Progenitor cell of endocrine pancreas (in vitro differentiated cells): ENCODE results near the gene SEMA3E. TPM values are rescaled to one million over a fixed set of nuclear protein-coding genes. Genes with fewer than 3 reads are reported as not detected.

Source experiments
- DNase-seq: peaks from one replicate; pipeline ENCODE4 v3.0.0; 2021; ENCODE audit warnings: low spot score; ENCODE audit not compliant: unreplicated experiment
- H3K27ac Mint-ChIP-seq: 2 replicates; pipeline ENCODE4 v1.8.0; 2021; ENCODE audit warnings: mild to moderate bottlenecking, moderate library complexity, mixed read lengths
- H3K27me3 Mint-ChIP-seq: 2 replicates; pipeline ENCODE4 v1.8.0; 2021; ENCODE audit warnings: mixed read lengths
- H3K36me3 Mint-ChIP-seq: 2 replicates; pipeline ENCODE4 v1.8.0; 2022; ENCODE audit warnings: mixed read lengths; ENCODE audit not compliant: insufficient read depth
- H3K4me1 Mint-ChIP-seq: 2 replicates; pipeline ENCODE4 v1.8.0; 2021; ENCODE audit warnings: low read depth, mixed read lengths
- H3K4me3 Mint-ChIP-seq: 2 replicates; pipeline ENCODE4 v1.8.0; 2021; ENCODE audit warnings: low read depth, mild to moderate bottlenecking, moderate library complexity, mixed read lengths
- H3K9me3 Mint-ChIP-seq: 2 replicates; pipeline ENCODE4 v1.8.0; 2021; ENCODE audit warnings: low read depth, mixed read lengths
- total RNA-seq: library from RNA; stranded (reverse); gene quantifications from 2 replicates; pipeline ENCODE4 v1.2.1, GENCODE V29; 2021
- TF ChIP-seq, protein P1 (sequence below): fragments of 200-600 bp; sonication (generic); IDR thresholded peaks from one replicate; pipeline ENCODE4 v1.5.0; 2021; ENCODE audit warnings: antibody characterized with exemption, mild to moderate bottlenecking; ENCODE audit not compliant: unreplicated experiment

SEMA3E gene
- total RNA-seq, 1 donor from 2014 or later = 1.1 TPM

- TF ChIP-seq, protein P1, sequence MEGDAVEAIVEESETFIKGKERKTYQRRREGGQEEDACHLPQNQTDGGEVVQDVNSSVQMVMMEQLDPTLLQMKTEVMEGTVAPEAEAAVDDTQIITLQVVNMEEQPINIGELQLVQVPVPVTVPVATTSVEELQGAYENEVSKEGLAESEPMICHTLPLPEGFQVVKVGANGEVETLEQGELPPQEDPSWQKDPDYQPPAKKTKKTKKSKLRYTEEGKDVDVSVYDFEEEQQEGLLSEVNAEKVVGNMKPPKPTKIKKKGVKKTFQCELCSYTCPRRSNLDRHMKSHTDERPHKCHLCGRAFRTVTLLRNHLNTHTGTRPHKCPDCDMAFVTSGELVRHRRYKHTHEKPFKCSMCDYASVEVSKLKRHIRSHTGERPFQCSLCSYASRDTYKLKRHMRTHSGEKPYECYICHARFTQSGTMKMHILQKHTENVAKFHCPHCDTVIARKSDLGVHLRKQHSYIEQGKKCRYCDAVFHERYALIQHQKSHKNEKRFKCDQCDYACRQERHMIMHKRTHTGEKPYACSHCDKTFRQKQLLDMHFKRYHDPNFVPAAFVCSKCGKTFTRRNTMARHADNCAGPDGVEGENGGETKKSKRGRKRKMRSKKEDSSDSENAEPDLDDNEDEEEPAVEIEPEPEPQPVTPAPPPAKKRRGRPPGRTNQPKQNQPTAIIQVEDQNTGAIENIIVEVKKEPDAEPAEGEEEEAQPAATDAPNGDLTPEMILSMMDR = no peak
- H3K4me1 Mint-ChIP-seq = peaks cover 2% of the 10 kb centered on the region
Measured at GRCh38 chr7:83528925-83529423, 120.0 kb downstream of the SEMA3E start.

DNA sequence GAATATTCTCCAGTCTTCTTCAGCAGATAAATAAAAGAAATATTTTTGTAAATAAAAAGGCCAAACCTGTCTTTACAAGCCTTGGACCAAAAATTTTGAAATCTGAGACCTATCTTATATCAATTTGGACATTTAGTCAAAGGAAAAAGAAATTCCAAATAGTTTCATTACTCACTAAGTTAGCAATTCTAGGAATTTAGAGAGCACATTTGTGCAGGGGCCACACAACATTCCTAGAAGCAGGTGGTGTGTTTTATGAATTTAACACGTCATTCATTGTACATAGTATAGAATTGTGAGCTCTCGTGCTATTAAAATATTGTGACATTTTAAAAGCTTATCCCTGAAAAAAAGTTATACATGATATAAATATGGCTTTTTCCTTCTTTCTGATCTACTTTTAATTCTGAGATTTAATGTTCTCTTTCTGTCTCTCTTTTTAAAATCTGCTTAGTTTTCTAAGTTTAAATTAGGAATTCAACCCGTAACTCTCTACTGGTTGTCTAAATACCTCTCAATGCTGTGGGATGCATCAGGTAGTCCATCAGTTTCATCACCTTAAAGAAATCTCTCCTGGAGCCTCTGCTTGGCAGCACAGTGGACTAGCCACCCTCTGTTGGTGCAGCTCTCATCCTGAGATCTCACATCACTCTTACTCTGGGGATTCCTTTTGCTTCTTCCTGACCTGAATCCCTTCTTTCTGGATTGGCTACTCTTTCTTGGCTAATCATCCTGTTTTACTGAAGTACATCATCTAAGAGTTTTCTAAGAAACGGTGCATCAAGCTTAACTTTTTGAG, 124.5 kb downstream of the SEMA3E start:
- Mint-ChIP-seq H3K27me3 (no peaks in the 10 kb centered on the region), H3K4me1 (peaks cover 2% of the 10 kb centered on the region), H3K36me3 (no peaks in the 10 kb centered on the region), H3K9me3 (no peaks in the 10 kb centered on the region), H3K4me3 (no peak overlapping the region), H3K27ac (no peak overlapping the region)
- DNase-seq = no peak
- TF ChIP-seq, protein P1 = no peak

More at GRCh38 chr7:83528925-83529423, 120.0 kb downstream of the SEMA3E start:
- Mint-ChIP-seq H3K27ac (no peak overlapping the region), H3K36me3 (no peaks in the 10 kb centered on the region), H3K4me3 (no peak overlapping the region), H3K9me3 (no peaks in the 10 kb centered on the region), H3K27me3 (no peaks in the 10 kb centered on the region)
- DNase-seq = no peak

DNA sequence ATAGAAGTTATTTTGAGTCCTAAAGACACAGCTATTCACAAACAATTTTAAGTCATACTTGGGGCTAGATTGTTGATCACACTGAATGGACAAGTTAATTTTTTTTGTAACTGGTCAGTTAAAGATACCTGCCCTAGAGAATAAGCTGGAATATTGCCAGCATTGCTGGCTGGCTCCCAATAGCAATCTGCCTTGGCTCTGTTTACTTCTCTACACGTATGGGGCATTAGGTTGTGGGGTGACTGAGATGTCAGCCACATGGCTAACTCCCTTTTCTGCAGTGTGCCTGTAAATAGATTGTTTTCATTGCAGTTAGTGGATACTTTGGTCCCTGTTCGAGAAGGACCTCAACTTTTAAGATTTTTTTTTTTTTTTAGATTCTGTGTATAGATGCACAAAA, 128.2 kb downstream of the SEMA3E start:
- TF ChIP-seq, protein P1 = no peak
- Mint-ChIP-seq H3K4me1 (peaks cover 2% of the 10 kb centered on the region), H3K36me3 (no peaks in the 10 kb centered on the region), H3K27me3 (no peaks in the 10 kb centered on the region), H3K27ac (no peak overlapping the region), H3K9me3 (no peaks in the 10 kb centered on the region), H3K4me3 (no peak overlapping the region)
- no peak for DNase-seq

GRCh38 chr7:83519240-83519639, 129.7 kb downstream of the SEMA3E start:
- Mint-ChIP-seq H3K4me1 (no peaks in the 10 kb centered on the region), H3K27ac (no peak overlapping the region), H3K9me3 (no peaks in the 10 kb centered on the region), H3K36me3 (no peaks in the 10 kb centered on the region), H3K4me3 (no peak overlapping the region), H3K27me3 (no peaks in the 10 kb centered on the region)
- TF ChIP-seq, protein P1 = no peak
- no peak for DNase-seq

GRCh38 chr7:83517035-83517700, 131.8 kb downstream of the SEMA3E start:
- H3K4me1 Mint-ChIP-seq = no peaks in the 10 kb centered on the region
- DNase-seq = no peak
- no peaks in the 10 kb centered on the region for H3K9me3 Mint-ChIP-seq
- H3K27me3 Mint-ChIP-seq = no peaks in the 10 kb centered on the region
- no peak overlapping the region for H3K4me3 Mint-ChIP-seq
- no peak overlapping the region for H3K27ac Mint-ChIP-seq
- TF ChIP-seq, protein P1 = no peak
- no peaks in the 10 kb centered on the region for H3K36me3 Mint-ChIP-seq
